Panc1 (cell line): Measurements from ENCODE around the gene PLCD1. TPM values are rescaled to one million over a fixed set of nuclear protein-coding genes. Genes with fewer than 3 reads are reported as not detected.

ENCODE experiments used
- ATAC-seq: fragments of 200-7000 bp; cut with Tn5 transposase; 2 replicates; pipeline ENCODE4 v1.9.1; 2020; ENCODE audit warnings: mild to moderate bottlenecking, moderate library complexity
- BruUV-seq: library from RNA; stranded (reverse); fragments of 400-500 nt; replicated peaks from 2 replicates; lab custom pipeline; 2021; lab: Mats Ljungman, UMichigan
- CTCF ChIA-PET: fragments of 300-600 bp; sonication (Branson Sonifier 250); formaldehyde crosslinking; loops from one replicate; lab custom pipeline; 2022; ENCODE audit warnings: antibody characterized with exemption; lab: Charles Lee
- POLR2A ChIA-PET: fragments of 300-600 bp; sonication (Branson Sonifier 250); formaldehyde crosslinking; loops from one replicate; lab custom pipeline; 2022; ENCODE audit warnings: antibody characterized with exemption; lab: Charles Lee
- DNase-seq: peaks from one replicate; pipeline ENCODE4 v3.0.0-alpha.2; 2010; ENCODE audit warnings: low read depth, low spot score
- H3K27ac ChIP-seq: 2 replicates; pipeline ENCODE4 v1.5.1; 2011; ENCODE audit warnings: mild to moderate bottlenecking, low read length, inconsistent platforms
- H3K27me3 ChIP-seq: fragments of 200-500 bp; sonication (Bioruptor generic); 2 replicates; pipeline ENCODE4 v1.6.0; 2014; ENCODE audit warnings: low read length, inconsistent platforms; ENCODE audit not compliant: control insufficient read depth, insufficient read depth
- H3K36me3 ChIP-seq: fragments of 200-500 bp; sonication (Bioruptor generic); 2 replicates; pipeline ENCODE4 v1.5.1; 2014; ENCODE audit warnings: inconsistent platforms, mild to moderate bottlenecking, low read length, moderate library complexity; ENCODE audit not compliant: control insufficient read depth, insufficient read depth
- H3K4me1 ChIP-seq: 2 replicates; pipeline ENCODE4 v1.5.1; 2011; ENCODE audit warnings: inconsistent platforms, mild to moderate bottlenecking, low read length, moderate library complexity; ENCODE audit not compliant: control insufficient read depth, insufficient read depth
- H3K4me3 ChIP-seq, 2 experiments: 2 replicates each; pipeline ENCODE4 v1.5.1; 2011 to 2012; ENCODE audit warnings: low read depth in 2 of 2, low read length in 2 of 2, mild to moderate bottlenecking in 2 of 2, inconsistent platforms in 1 of 2, moderate library complexity in 1 of 2
- H3K9me3 ChIP-seq: fragments of 200-500 bp; sonication (Bioruptor generic); 2 replicates; pipeline ENCODE4 v1.5.1; 2014; ENCODE audit warnings: low read depth, mild to moderate bottlenecking, inconsistent platforms, low read length, moderate library complexity; ENCODE audit not compliant: control insufficient read depth, insufficient read depth
- CTCF ChIP-seq: fragments of 450-650 bp; IDR thresholded peaks from 2 replicates; pipeline ENCODE4 v1.5.1; 2017; ENCODE audit warnings: mild to moderate bottlenecking
- POLR2AphosphoS5 ChIP-seq: IDR thresholded peaks from 2 replicates; pipeline ENCODE4 v1.6.1; 2012; ENCODE audit warnings: mild to moderate bottlenecking, low read depth, low read length, moderate library complexity
- SIN3A ChIP-seq: IDR thresholded peaks from 2 replicates; pipeline ENCODE4 v1.6.1; 2012; ENCODE audit warnings: low read depth, mild to moderate bottlenecking, low read length, moderate library complexity, borderline replicate concordance; ENCODE audit not compliant: insufficient read depth
- TCF7L2 ChIP-seq: IDR thresholded peaks from 2 replicates; pipeline ENCODE4 v1.6.1; 2011; ENCODE audit warnings: mild to moderate bottlenecking, low read depth, low read length, inconsistent platforms
- in situ Hi-C: cut with HindIII; loops from 2 replicates; pipeline ENCODE4 v1.10.0; 2016; ENCODE audit warnings: low sequenced_read_pairs, low pct_unique_long_range_greater_than_20kb
- intact Hi-C: fragments of 100-400 bp; cut with micrococcal nuclease; formaldehyde crosslinking; loops from one replicate; pipeline ENCODE4 v1.10.0; 2022; ENCODE audit not compliant: unreplicated experiment
- total RNA-seq: library from RNA; stranded (reverse); gene quantifications from one replicate; pipeline ENCODE4 v1.2.1, GENCODE V29; 2021; ENCODE audit not compliant: unreplicated experiment
- TF ChIP-seq, protein P1 (sequence below), 2 experiments: IDR thresholded peaks; 2 replicates each; pipeline ENCODE4 v1.6.1; 2011 to 2012; ENCODE audit warnings: low read depth in 2 of 2, control low read depth in 1 of 2, low read length in 1 of 2, mild to moderate bottlenecking in 1 of 2, moderate library complexity in 1 of 2; ENCODE audit not compliant: insufficient read depth in 1 of 2

Gene PLCD1
- total RNA-seq, 1 experiment from 2014 or later, result 1.8 TPM

DNA sequence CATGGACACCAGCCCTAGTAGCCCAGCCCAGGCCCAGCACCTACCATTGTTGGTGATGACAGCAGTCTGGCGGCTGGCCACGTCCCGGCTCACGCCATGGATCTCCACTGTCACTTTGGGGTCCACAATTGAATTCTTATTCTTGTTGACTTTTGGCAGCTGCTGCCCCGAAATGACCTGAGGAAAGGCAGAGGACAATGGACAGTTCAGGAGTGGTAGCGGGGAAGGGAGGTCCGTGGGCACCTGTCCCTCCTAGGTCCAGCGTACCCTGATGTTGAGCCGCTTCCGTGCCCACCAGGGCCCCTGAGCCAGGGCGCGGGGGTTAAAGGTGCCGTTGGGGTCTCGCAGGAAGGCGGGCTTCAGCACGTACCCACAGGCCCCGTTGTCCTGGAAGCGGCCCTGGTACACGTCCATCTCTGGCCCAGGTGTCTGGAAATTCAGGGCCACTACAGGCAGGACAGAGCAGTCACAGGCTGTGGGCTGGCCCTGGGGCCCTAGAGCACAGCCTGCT is 21.2 kb downstream of the PLCD1 start:
- no TSS peak for BruUV-seq
- Histone ChIP-seq H3K36me3 (no peaks in the 10 kb centered on the region), H3K4me3 (no peak overlapping the region), H3K27me3 (no peaks in the 10 kb centered on the region), H3K9me3 (no peaks in the 10 kb centered on the region), H3K4me1 (no peaks in the 10 kb centered on the region), H3K27ac (no peak overlapping the region)
- TF ChIP-seq SIN3A, result no peak
- no peak for TF ChIP-seq TCF7L2
- TF ChIP-seq CTCF, result no peak
- TF ChIP-seq, protein P1, sequence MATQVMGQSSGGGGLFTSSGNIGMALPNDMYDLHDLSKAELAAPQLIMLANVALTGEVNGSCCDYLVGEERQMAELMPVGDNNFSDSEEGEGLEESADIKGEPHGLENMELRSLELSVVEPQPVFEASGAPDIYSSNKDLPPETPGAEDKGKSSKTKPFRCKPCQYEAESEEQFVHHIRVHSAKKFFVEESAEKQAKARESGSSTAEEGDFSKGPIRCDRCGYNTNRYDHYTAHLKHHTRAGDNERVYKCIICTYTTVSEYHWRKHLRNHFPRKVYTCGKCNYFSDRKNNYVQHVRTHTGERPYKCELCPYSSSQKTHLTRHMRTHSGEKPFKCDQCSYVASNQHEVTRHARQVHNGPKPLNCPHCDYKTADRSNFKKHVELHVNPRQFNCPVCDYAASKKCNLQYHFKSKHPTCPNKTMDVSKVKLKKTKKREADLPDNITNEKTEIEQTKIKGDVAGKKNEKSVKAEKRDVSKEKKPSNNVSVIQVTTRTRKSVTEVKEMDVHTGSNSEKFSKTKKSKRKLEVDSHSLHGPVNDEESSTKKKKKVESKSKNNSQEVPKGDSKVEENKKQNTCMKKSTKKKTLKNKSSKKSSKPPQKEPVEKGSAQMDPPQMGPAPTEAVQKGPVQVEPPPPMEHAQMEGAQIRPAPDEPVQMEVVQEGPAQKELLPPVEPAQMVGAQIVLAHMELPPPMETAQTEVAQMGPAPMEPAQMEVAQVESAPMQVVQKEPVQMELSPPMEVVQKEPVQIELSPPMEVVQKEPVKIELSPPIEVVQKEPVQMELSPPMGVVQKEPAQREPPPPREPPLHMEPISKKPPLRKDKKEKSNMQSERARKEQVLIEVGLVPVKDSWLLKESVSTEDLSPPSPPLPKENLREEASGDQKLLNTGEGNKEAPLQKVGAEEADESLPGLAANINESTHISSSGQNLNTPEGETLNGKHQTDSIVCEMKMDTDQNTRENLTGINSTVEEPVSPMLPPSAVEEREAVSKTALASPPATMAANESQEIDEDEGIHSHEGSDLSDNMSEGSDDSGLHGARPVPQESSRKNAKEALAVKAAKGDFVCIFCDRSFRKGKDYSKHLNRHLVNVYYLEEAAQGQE (IDR thresholded peaks at IDR 0.05; ENCODE audit: insufficient read depth in 1 of 2, low read depth in 2 of 2, low read length in 1 of 2), result no peak
- TF ChIP-seq POLR2AphosphoS5, result no peak
- intact Hi-C loops, result no loop called here
- POLR2A ChIA-PET, result no interaction called here
- CTCF ChIA-PET, result no interaction called here
- in situ Hi-C loops, result no loop called here
- no peak for DNase-seq
- ATAC-seq, result no peak

- DNase-seq, result no peak
- Histone ChIP-seq H3K4me3 (no peak overlapping the region), H3K4me1 (no peaks in the 10 kb centered on the region), H3K27ac (no peak overlapping the region), H3K27me3 (no peaks in the 10 kb centered on the region), H3K36me3 (no peaks in the 10 kb centered on the region), H3K9me3 (no peaks in the 10 kb centered on the region)
- intact Hi-C loops, result no loop called here
- POLR2A ChIA-PET, result no interaction called here
- CTCF ChIA-PET, result no interaction called here
- no peak for ATAC-seq
- BruUV-seq, result no TSS peak
- in situ Hi-C loops, result no loop called here
- TF ChIP-seq CTCF (no peak), SIN3A (no peak), POLR2AphosphoS5 (no peak), TCF7L2 (no peak)
- TF ChIP-seq, protein P1 (IDR thresholded peaks at IDR 0.05; ENCODE audit: insufficient read depth in 1 of 2, low read depth in 2 of 2, low read length in 1 of 2), result no peak
Measured at GRCh38 chr3:38007754-38008090, 21.7 kb downstream of the PLCD1 start.
